ENCODE results near the gene CD226. TPM values are rescaled to one million over a fixed set of nuclear protein-coding genes. Genes with fewer than 3 reads are reported as not detected.

CD226 gene
- total RNA-seq, 4 donors from 2014 or later, result 0.17 to 2.7 (median 0.34) TPM

- H3K9me3 ChIP-seq, result no peaks in the 10 kb centered on the region
- no peak for TF ChIP-seq POLR2A (IDR thresholded peaks at IDR 0.05; ENCODE audit: low read depth)
- TF ChIP-seq CTCF (IDR thresholded peaks at IDR 0.05), result no peak
- TF ChIP-seq EP300 (IDR thresholded peaks at IDR 0.05), result no peak
- TF ChIP-seq POLR2AphosphoS5 (IDR thresholded peaks at IDR 0.05), result no peak
- H3K4me1 ChIP-seq, result peaks cover 4 to 8% (median 7%) of the 10 kb centered on the region in 4 donors
- intact Hi-C loops (cut with DNase I), result no loop called here
- no peaks in the 10 kb centered on the region for H3K36me3 ChIP-seq
- 85% methylated on average over 9 of the region's 9 CpGs for WGBS
- no peak overlapping the region for H3K27ac ChIP-seq (replicated peaks in 1 of 4)
- H3K27me3 ChIP-seq, result no peaks in the 10 kb centered on the region
- H3K4me3 ChIP-seq, result no peak overlapping the region
- no peak for DNase-seq (ENCODE audit: extremely low spot score)
These were observed 106.6 kb downstream of the CD226 start for GRCh38 chr18:69841117-69841516.

- no peak for TF ChIP-seq POLR2AphosphoS5 (IDR thresholded peaks at IDR 0.05)
- TF ChIP-seq CTCF (IDR thresholded peaks at IDR 0.05), result no peak
- no peak for TF ChIP-seq POLR2A (IDR thresholded peaks at IDR 0.05; ENCODE audit: low read depth)
- no peak for TF ChIP-seq EP300 (IDR thresholded peaks at IDR 0.05)
- no peak for DNase-seq (ENCODE audit: extremely low spot score)
- Histone ChIP-seq H3K4me3 (no peak overlapping the region), H3K4me1 (peaks cover 0 to 2% (median under 1%) of the 10 kb centered on the region in 4 donors), H3K27me3 (no peaks in the 10 kb centered on the region), H3K27ac (replicated peaks in 1 of 4) (no peak overlapping the region), H3K9me3 (no peaks in the 10 kb centered on the region), H3K36me3 (no peaks in the 10 kb centered on the region)
- 91% methylated on average over 7 of the region's 7 CpGs for WGBS
- intact Hi-C loops (cut with DNase I), result no loop called here
These were observed 107.2 kb downstream of the CD226 start for GRCh38 chr18:69840445-69840844.

DNA sequence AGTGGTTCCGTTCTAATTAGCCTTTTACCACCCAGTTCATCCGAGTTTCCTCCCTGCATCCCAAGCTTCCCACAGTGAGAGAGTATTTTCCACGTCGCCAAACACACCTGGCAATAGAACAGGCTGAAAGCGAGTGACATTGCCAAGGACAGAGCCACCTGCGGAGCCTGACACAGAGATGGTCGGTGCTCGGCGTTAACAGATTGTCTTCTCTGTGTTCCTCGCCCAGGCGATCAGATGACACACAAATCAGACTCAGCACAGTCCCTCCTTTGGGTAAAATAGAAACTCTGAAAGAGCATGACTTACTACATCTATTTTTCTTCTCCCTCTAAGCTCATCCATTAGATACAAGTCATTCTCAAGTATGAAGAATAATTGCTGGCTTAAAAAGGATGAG is 107.7 kb downstream of the CD226 start:
- no peaks in the 10 kb centered on the region for H3K9me3 ChIP-seq
- WGBS, result 95% methylated on average over 11 of the region's 11 CpGs
- H3K36me3 ChIP-seq, result no peaks in the 10 kb centered on the region
- TF ChIP-seq CTCF (IDR thresholded peaks at IDR 0.05) (no peak), EP300 (IDR thresholded peaks at IDR 0.05) (no peak), POLR2AphosphoS5 (IDR thresholded peaks at IDR 0.05) (no peak), POLR2A (IDR thresholded peaks at IDR 0.05; ENCODE audit: low read depth) (no peak)
- no peaks in the 10 kb centered on the region for H3K27me3 ChIP-seq
- no peak overlapping the region for H3K27ac ChIP-seq (replicated peaks in 1 of 4)
- H3K4me1 ChIP-seq, result no peaks in the 10 kb centered on the region
- no peak overlapping the region for H3K4me3 ChIP-seq
- intact Hi-C loops (cut with DNase I), result no loop called here
- no peak for DNase-seq (ENCODE audit: extremely low spot score)

DNA sequence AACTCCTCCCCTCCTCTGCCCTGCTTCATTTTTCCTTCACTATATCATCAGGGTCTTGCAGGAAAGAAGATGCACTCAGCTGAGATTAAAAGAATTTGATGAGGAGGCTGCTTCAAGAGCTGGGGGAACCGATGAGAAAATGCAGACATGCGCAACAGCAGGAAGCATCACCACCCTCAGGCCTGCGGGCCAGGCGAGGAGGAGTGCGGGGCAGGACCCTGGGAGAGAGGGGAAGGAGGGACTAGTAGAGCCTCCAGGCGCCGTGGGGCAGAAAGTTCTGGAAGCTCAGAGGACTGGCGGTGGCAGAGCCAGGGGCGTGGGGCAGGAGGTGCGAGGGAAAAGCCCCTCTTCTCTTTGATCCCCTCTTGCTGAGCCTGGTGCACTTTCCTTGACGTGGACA is 108.2 kb downstream of the CD226 start:
- Histone ChIP-seq H3K27ac (replicated peaks in 1 of 4) (no peak overlapping the region), H3K27me3 (no peaks in the 10 kb centered on the region), H3K4me1 (no peaks in the 10 kb centered on the region), H3K9me3 (no peaks in the 10 kb centered on the region), H3K4me3 (no peak overlapping the region), H3K36me3 (no peaks in the 10 kb centered on the region)
- intact Hi-C loops (cut with DNase I), result loop anchor here (5.0 kb wide), 1 partner anchor 58 kb away; no protein-coding TSS in a partner anchor
- no peak for TF ChIP-seq POLR2AphosphoS5 (IDR thresholded peaks at IDR 0.05)
- TF ChIP-seq CTCF (IDR thresholded peaks at IDR 0.05), result no peak
- no peak for TF ChIP-seq EP300 (IDR thresholded peaks at IDR 0.05)
- TF ChIP-seq POLR2A (IDR thresholded peaks at IDR 0.05; ENCODE audit: low read depth), result no peak
- DNase-seq (ENCODE audit: extremely low spot score), result no peak
- WGBS, result 95% methylated on average over 11 of the region's 11 CpGs

All from esophagus muscularis mucosa (tissue), 4 donors.